Measurements from ENCODE around the gene TMEM50B.
"Not testable (repeated sequence)": the region's sequence is repeated elsewhere in the genome, so short reads cannot be mapped to it uniquely, and the experiment has no call there.

The TMEM50B gene

DNA sequence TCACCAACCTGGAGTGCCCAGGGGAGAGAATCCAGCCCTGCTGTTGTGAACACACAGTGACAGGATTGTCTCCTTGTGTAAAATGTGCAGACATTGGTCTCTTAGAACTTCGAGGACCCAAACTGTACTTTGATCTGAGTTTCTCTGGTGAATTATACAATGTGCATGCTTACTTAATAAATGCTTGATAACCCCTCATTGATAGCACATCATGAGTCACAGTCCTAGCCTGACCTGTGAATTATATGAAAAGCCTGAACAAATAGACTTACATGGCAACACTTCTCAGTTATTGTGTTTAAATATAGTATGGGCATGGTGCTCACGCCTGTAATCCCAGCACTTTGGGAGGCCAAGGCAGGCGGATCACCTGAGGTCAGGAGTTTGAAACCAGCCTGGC lies 53.9 kb downstream of the TMEM50B start:
- DNase-seq, result no peak

DNA sequence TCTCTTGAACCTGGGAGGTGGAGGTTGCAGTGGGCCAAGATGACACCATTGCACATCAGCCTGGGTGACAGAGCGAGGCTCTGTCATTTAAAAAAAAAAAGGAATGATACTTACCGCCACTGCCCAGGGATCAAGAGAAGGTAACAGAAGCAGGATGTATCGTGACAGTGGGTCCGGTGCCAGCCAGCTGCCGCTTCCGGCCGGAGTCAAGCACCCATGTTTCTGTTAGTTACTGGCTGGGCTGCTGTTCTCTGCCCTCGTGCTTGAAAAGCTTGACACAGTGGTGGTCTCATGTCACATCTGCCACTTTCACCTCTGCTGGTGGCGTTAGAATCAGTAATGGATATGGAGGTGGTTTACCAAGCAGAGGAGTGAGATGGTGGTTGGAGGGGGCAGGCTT lies 55.6 kb downstream of the TMEM50B start:
- no peak for DNase-seq

DNA sequence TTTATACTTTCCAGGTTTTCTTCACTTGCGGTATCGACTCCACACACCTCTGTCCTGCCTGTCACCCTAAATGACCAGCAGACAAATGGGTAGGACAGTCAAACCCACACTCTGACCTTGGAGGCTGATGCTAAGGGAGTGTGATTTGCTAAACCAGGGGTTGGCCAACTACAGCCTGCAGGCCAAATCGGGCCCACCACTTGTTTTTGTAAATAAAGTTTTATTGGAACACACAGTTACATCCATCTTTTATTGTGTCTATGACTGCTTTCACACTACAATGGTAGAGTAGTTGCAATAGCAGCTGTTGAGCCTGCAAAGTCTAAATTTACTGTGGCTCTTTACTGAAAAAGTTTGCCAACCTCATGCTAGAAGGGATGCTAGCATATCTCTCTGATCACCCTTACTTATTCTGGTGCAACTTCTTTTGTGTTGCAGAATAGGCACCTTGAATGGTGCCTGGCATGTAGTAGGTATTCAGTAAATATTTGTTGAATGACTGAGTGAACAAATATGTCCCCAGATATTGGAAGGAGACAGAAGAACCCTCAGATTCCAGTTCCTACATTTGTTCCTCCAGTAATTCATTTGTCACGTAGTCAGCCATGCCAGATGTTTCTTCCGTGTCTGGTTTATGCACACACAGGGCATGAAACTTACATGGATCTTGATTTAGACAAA lies 57.9 kb downstream of the TMEM50B start:
- DNase-seq, result no peak

DNA sequence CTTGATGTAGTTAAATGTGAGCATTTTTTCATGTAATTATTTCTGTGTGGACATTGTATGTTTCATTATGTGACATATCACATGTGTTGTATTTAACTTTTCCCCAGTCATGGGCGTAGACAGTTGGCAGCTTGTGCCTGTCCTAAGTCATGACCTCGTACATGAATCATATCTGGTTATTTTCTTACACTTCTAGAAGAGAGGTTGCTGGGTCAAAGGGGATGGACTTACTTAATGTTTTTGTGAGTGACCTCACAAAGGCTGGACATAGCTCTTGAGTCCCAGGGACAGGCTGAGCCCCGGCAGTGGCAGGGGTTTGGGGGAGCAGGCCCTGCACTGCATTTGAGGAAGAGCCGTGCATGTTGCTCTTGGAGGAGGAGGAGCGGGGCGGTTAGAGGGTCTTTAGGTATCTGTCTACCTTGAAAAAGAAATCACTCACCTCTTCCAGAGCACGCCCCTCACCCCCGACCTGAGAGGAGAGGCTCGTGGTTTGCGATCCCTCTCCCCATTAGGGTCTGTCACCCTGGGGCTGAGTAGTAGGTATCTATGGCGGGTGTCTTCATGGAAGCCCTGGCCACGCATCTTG lies 60.1 kb downstream of the TMEM50B start:
- DNase-seq, result no peak

DNA sequence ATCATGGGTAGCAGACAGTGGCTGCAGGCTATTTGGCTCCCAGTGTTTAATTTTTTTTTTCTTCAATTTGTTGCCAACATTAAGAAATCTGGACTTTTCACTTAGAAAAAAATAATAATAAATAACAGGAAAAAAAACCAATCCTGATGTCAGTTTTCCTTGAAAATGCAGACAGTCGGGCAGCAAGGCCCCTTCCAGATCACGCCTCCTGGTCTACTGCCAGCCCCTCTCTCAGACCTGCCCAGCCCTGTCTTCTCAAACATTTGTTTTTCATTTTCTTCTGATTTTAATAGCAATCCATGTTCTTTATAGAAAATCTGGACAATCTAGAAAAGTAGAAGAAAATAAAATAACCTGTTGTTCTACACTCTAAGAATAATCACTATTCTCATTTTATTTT lies 61.1 kb downstream of the TMEM50B start:
- DNase-seq, result no peak

DNA sequence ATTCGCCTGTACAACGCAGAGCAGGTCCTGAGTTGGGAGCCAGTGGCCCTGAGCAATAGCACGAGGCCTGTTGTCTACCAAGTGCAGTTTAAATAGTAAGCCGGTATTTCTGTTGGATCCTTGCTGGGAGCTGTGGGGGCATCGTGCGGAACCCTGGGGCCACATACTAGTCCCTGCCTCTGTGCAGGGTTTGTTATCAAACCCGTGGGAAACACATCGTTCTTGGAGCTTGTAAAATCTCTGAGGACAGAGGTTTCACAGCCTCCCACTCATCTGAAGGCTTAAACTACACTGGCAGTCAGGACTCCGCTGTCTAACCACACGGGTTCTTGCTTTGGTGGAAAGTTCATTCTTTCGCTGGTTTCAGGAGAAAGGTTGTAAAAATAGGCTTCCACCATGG lies 64.8 kb downstream of the TMEM50B start:
- DNase-seq, result no peak

DNA sequence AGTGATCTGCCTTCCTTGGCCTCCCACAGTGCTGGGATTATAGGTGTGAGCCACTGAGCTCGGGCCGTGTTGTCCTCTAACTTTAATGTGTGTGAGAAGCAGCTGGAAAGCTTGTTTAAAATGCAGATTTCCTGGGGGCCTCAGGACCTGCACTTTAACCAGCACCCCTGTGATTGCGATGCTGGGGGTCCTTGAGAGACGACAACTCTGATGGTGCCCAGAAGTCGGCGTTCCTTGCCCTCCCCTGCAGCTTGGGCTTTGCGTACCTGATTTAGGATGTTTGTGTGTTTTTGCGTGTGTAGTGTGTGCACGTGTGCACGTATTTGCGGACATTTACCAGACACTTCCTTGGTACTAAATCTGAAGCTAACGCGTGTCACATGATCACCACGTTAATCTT lies 65.7 kb downstream of the TMEM50B start:
- DNase-seq, result no peak

DNA sequence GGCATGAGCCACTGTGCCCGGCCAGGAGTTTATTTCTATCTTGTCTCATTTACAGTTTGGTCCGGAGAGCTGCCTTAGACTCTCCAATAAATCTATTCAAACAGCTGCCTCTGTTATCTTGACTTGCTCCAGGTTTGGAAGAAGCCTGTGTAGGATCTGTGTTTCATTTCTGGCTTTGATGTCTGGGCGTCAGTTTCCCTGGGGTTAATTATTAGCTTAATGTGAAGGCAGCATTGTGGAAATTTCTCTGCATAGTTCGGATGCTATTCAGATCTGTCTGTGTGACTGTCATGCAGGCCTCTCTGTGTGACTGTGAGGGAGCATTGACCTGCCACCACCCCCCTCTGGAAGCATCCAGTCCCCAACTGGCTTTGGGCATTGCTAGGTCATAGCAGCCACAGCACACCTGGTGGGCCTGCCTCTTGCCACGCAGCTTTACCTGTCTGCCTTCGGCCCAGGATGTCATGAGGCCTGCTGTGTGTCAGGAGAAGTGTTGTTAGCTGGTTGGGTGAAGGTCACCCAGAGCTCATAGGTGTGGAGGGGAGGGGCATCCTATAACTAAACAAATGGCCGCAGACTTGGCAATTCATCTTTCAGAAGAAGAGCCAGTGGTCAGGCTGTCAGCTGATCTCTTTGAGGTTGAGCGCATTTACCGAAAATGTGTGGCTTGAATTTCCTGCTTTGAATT lies 66.8 kb downstream of the TMEM50B start:
- no peak for DNase-seq

DNA sequence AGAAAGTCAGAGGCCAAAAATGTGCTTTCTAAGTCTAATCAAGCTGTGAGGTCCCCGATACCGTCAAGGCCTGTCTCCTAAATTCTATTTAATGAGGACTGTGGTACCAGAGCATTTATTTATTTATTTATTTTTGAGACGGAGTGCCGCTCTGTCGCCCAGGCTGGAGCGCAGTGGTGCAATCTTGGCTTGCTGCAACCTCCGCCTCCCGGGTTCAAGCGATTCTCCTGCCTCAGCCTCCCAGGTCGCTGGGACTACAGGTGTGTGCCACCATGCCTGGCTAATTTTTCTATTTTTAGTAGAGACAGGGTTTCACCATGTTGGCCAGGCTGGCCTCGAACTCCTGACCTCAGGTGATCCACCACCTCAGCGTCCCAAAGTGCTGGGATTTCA lies 67.3 kb downstream of the TMEM50B start:
- not testable (repeated sequence) for DNase-seq

DNA sequence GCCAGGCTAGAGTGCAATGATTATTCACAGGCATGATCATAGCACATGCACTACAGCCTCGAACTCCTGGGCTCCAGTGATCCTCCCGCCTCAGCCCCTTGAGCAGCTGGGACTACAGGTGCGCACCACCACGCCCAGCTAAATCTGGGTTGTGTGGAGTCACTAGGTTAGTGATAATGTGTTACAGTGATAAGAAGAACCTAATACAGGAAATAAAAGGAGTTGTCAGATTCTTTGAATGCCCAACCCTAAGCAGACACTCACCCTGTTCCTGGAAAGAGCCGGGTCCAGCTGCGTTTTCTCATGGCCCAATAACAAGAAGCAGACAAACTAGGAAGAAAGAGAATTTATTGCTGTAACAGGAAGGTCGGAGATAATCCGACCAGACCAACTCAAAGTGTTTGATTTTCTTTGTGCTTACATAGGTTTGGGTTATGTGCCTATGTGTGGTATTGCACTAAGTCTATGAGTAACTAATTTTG lies 67.8 kb downstream of the TMEM50B start:
- no peak for DNase-seq

DNA sequence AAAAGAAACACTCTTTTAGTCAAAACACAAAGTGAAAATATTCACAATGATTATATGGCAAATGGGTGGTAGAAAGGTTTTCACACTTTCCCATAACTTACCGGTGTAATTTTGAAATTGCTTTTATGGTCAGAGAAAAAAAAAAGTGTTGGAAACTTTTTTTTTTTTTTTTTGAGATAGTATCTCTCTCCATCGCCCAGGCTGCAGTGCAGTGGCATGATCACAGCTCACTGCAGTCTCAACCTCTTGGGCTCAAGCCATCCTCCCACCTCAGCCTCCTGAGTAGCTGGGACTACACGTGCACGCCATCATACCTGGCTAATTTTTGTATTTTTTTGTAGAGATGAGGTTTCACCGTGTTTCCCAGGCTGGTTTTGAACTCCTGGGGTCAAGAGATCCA lies 73.3 kb downstream of the TMEM50B start:
- DNase-seq, result no peak

DNA sequence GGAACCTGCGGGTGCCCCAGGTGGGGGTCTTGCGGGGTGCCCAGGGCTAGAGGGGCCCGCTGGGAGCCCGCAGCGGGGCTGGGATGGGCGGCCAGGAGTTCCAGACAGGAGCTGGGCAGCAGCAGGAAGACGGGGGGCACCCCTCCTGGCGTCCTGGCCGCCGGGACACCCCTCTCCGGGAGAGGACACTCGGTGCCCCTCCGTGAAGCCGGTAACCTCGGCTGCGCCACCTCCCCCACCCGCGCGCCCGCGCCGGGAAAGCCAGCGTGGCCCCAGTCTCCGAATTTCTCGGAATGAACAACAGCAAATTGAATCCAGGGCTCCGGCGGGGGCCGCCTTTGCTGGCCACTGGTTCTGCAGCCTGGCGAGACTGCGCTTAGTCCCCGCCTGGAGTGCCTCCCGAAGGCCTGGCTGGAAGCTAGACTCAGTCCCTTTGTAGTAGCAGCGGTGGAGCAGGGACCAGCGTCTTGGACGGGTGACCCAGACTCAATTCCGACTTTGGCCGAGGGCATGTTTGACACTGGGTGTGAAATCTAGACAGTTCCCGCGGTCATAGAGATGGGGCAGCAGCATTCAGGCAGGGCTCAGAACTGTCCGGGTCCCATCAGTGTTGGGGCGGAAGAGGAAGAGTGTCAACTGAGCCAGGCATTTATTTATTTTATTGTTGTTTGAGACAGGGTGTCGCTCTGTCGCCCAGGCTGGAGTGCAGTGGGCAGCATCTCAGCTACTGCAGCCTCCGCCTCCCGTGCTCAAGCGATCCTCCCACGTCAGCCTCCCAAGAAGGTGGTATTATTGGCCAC lies 75.8 kb downstream of the TMEM50B start:
- no peak for DNase-seq

DNA sequence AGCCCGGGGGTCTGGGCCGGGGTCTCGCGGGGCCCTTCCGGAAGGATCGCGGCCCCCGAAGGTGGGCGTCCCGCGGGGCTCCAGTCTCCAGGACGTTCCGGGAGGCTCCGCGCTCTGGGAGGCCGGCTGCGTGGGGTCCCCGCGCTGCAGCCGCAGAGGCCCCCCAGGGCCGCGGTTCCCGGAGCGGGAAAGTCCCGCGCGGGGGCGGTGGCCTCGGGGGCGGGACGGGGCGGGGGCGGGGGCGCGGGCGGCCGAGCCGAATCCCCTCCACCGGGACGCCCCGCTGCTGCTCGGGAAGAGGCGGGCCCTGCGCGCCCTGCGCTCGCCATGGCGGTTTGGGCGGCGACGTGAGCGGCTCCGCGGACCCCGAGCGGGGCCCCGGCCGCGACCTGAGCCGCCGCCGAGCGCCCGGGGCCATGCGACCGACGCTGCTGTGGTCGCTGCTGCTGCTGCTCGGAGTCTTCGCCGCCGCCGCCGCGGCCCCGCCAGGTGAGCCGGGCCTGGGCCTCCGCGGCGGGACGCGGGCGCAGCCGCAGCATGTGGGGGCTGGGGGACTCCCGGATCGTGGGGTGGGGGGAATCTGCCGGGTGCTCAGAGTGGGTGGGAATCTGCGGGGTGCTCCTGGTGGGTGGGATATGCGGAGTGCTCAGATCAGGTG lies 76.5 kb downstream of the TMEM50B start, which contains the start of gene IFNGR2:
IFNGR2 (plus strand) TSS at position 286 of the 658 bp plus-strand sequence; CDS start at position 417, 131 bp downstream.
- DNase-seq, result no peak

DNA sequence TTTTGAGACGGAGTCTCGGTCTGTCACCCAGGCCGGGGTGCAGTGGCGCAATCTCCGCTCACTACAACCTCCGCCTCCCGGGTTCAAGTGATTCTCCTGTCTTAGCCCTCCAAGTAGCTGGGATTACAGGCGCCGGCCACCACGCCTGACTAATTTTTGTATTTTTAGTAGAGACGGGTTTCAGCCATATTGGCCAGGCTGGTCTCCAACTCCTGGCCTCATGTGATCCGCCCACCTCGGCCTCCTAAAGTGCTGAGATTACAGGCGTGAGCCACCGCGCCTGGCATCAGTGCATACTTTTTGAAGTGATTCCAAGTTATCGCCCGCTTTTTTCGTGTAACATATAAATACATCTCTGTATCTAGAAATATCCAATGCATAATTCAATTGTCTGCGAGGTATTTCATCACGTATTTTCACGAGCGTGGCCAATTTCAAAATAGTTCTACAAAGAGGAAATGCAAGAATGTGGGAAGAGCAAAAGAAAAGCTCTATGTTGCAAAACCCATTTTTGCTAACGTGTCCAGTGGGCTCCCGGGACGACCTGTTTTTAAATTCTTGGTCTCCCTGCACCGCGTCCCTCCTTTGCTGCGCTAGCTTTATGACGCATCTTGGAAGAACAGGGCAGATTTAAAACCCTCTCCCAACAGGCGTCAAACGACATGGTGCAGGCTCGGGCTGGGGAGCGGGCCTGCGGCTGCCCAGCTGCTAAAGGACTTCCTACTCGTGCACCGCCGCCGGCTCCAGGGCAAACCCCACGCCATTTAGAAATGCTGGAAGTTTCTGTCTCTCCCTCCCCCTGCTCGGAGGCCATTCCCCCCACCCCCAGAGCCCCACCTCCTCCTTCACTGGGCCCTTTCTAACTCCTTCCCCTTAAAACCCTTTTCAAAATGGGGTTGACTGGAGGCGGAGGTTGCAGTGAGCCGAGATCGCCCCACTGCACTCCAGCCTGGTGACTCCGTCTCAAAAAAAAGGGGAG lies 77.5 kb downstream of the TMEM50B start:
- DNase-seq, result no peak

DNA sequence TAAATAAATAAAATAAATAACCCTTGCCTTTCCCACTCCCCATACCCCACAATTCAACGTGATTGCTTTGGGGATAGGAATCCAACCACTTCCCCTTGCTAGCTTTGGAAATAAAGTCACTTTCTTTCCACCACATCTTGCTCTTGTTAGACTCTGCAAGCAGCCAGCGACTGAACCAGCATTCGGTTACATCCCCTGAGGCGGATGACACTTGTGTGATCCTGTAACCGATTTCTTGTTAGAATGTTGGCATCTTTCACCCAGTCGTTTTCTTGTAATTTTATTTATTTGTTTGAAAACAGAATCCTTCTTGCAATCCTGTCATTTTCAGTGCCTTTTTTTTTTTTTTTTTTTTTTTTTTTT lies 78.2 kb downstream of the TMEM50B start:
- no peak for DNase-seq
